NOMO-1 treated with DMSO at 0.1 percent for 48 hours (cell line): ENCODE data around the gene NEURL1B.

ENCODE experiments used
- DNase-seq: peaks from one replicate; lab custom pipeline; 2025; ENCODE audit not compliant: unreplicated experiment; lab: John Stamatoyannopoulos, UW

NEURL1B gene

DNA sequence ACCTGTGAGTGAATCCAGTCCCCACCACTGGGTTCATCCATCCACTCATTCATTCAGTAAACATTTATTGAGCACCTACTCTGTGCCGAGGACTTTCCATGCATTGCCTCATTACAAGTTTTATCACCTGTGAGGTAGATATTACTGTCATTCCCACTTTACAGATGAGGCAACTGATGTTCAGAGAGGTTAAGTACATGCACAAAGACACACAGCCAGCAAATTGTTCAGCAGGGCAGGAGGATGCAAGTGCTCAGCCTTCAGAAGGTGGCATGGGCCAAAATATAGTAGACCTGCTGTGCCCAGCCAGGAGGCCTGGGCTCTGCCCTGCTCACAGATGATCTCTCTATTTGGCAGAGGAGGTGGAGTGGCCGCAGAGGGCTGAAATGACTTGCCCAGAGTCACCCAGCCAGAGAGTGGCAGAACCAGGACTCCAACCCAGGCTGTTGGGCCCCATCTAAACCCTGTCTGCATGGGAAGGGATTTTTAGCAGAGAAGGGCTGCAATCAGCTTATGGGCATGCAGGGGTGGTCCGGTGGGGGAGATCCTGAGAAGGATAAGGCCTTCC, 7.6 kb upstream of the NEURL1B start:
- no peak for DNase-seq

GRCh38 chr5:172634106-172634899, 6.8 kb upstream of the NEURL1B start:
- no peak for DNase-seq

DNA sequence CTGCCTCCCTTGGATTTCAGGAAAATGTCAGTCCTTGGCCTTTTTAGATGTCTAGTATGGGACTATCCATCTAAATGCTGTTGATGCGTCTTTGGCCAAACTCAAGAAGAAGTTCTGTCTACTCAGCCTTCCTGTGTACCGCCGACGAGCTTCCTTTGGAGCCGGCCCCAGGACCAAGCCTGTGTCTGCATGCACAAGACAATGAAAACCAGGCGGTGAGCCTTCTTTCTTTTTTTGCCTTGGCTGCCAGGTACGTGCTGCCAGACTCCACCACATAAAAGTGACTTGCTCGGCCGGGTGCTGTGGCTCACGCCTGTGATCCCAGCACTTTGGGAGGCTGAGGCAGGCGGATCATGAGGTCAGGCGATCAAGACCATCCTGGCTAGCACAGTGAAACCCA, 6.0 kb upstream of the NEURL1B start:
- no peak for DNase-seq

- DNase-seq, result no peak
Observed at GRCh38 chr5:172636279-172637050, 4.6 kb upstream of the NEURL1B start.

DNA sequence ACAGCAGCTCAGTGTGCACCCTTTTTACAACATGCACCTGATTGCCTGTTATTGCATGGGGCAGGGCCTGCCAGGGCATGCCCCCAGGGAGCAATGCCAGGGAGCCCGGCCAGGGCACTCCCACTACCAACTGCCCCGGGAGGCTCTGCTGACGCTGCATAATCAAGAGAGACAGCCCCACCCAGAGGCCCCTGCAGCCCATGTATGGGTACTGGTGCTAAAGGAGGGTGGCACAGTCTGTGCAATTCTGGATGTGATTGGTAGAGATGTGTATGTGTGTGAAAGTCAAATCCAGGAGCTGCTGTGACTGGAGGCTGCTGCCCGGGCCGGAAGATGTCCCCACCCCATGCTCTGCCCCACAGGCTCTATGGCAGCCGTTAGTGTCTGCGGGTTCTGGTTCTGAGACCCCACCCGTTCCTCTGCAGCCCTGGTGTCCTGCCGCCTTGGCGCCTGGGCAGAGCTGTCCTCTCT, 3.9 kb upstream of the NEURL1B start:
- DNase-seq, result no peak

DNA sequence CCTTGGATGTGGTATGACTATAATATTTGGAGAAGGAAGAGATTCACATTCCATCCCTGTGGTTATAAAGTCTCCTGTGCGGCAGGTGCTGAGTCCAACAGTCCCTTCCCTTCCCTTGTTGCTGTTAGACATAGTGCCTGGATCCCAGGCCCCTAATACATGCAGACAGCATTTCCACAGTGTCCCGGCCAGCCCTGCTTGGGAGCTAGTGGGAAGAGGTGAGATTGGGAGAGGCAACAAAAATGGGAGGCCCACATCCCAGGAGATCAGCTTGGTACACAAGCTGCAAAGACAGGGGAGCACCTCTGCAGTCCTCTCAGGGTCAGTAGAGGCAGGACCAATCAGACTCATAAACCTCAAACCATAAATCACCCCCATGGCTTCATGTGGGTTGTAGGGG, 3.3 kb upstream of the NEURL1B start:
- DNase-seq, result no peak

DNA sequence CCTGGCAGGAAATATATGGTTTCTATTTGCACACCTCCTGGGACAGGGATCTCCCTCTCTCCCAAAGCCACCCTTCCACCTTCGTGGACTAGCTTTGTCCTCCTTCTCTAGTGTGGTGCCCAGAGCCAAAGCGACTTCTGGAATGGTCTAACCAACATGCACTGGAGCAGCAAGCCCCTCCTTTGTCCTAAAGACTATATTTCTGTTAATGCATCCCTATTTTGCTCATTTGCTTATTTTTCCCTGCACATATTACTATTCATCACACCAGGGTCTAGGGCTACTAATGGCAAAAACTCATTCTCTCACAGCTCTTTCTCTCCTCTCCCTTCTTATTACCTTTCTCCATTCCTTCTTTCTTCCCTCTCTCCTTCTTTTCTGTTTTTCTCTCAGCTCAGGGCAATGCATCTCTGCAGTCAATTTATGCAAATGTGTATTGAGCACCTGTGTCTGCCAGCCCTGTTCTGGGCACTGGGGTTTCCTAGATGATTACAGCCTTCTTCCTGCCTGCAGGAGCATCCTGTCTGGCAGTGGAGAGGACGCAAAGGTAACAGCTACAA, 2.8 kb upstream of the NEURL1B start:
- DNase-seq, result no peak

DNA sequence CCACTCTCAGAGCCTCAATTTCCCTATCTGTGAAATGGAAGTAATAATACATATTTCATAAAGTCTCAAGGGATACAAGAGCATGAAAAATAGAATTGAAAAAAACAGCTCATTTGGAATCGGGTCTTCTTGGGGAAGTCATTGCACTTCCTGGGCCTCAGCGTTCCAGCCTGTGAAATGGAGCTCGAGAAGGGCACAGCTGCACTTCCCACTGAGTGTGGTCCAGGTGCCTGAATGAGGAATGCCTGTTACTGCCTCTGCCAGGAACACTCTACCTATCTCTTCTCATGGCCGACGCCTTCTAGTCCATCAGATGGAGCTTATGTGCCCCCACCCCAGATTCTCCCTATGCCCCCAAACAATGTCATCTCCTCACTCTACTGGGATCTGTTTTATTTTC, 924 bp upstream of the NEURL1B start:
- DNase-seq, result no peak

GRCh38 chr5:172641359-172642050, 442 bp downstream of the NEURL1B start:
- no peak for DNase-seq

DNA sequence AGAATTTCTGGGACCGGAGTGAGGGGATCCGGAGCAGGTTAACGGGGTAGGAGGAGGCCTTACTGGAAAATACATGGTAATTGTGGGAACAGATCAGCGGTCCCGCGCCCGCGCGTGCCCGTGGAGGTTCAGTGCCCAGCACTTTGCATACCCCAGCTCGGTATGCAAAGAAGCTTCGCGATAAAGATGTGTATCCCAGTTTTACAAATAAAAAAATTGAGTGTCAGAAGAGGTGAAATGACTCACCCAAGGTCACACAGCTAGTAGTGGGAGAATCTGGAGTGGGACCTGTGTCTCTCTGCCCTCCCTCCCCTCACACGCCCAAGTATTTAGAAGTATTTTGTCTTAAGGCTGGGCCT, 967 bp downstream of the NEURL1B start:
- no peak for DNase-seq

- DNase-seq, result no peak
Observed at GRCh38 chr5:172642486-172642885, 1.4 kb downstream of the NEURL1B start.

GRCh38 chr5:172642926-172643871, 2.1 kb downstream of the NEURL1B start:
- DNase-seq, result no peak

GRCh38 chr5:172644266-172644665, 3.2 kb downstream of the NEURL1B start:
- DNase-seq, result peak; percentile 34

- no peak for DNase-seq
Observed at GRCh38 chr5:172644711-172645110, 3.6 kb downstream of the NEURL1B start.

GRCh38 chr5:172645271-172646055, 4.4 kb downstream of the NEURL1B start:
- DNase-seq, result no peak

- no peak for DNase-seq
Observed at GRCh38 chr5:172646716-172647285, 5.7 kb downstream of the NEURL1B start.

DNA sequence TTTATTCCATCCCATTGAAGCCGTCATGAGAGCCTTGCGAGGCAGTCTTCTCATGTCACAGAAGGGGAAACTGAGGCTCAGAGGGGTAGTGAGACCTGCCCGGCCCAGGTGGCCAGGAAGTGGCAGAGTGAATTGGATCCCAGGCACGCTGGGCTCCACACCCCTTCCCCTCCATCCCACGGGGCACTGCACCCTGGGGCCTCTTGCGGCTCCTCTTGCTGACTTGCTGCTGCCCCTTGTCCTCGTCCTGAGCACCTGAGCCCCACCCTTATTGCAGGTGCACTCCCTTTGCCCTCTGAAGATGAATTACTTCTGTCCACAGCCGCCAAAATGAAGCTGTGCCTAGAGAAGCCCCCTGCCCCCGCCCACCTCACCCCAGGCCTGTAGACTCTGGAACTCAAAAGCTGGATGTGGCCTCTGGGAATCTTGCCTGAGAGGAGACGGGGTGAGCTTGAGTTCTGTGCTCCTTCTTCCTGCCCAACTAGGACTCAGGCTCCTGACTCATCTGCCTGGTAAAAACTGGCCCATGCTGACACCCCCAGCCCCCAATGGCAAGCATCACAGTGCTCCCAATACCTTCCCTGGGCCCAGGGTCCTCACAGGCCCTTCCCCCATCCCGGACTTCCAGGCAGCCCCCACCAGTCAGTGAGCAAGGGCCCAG, 6.4 kb downstream of the NEURL1B start:
- DNase-seq, result no peak

GRCh38 chr5:172648013-172648381, 6.9 kb downstream of the NEURL1B start:
- DNase-seq, result peak; percentile 14
